GM18951 (cell line): ENCODE data around the gene CPZ.

ENCODE experiments used
- POLR2A ChIP-seq: IDR thresholded peaks from 4 replicates; pipeline ENCODE4 v1.6.1; 2011; ENCODE audit warnings: mild to moderate bottlenecking; ENCODE audit not compliant: insufficient read length, insufficient read depth; ENCODE audit errors: extremely low read depth
- in situ Hi-C: fragments of 300-500 bp; cut with MboI; formaldehyde crosslinking; loops from one replicate; pipeline ENCODE4 v1.12.0; 2022; ENCODE audit warnings: low sequenced_read_pairs, mixed read lengths, inconsistent platforms; ENCODE audit not compliant: unreplicated experiment

CPZ gene

GRCh38 chr4:8641256-8641655, 48.7 kb downstream of the CPZ start:
- in situ Hi-C loops: no loop called here
- no peak for TF ChIP-seq POLR2A

- TF ChIP-seq POLR2A: no peak
- in situ Hi-C loops: no loop called here
Measured at GRCh38 chr4:8641931-8642650, 49.5 kb downstream of the CPZ start.

GRCh38 chr4:8642651-8643321, 50.2 kb downstream of the CPZ start:
- no peak for TF ChIP-seq POLR2A
- in situ Hi-C loops: no loop called here

DNA sequence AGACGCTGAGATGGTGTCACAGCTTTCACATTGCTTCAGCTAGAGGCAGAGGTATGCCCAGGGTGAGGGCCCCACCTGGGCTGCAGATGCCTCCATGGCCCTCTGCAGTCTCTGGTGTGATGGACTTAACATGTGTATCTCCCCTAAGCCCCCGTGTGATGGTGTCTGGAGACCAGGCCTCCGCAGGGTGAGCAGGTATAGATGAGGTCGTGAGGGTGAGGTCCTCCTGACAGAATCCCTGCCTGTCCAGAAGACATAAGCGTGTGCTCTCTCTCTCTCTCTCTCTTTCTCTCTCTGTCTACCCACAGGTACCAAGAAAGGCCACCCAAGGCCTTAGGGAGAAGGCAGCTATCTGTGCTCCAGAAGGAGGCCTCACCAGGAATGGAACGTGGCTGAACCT, 50.9 kb downstream of the CPZ start:
- TF ChIP-seq POLR2A: no peak
- in situ Hi-C loops: no loop called here

GRCh38 chr4:8643986-8644385, 51.4 kb downstream of the CPZ start:
- no peak for TF ChIP-seq POLR2A
- in situ Hi-C loops: no loop called here

DNA sequence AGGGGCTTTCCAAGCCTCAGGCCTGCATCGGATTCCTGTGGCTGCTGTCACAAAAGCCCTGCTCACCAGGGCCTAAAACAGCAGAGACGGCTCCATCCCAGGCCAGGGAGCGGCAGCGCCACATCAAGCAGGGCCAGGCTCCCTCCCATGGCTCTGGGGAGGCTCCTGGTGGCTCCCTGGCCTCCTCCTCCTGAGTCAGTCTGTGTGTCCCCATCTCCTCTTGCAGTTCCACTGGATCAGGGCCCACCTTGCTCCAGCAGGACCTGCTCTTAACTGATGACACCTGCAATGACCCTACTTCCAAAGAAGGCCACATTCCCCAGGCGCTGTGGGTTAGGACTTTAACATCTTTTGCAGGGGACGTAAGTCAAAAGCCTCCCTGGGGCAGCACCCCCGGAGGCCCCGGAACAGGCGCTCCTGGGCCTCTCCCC, 51.9 kb downstream of the CPZ start:
- no peak for TF ChIP-seq POLR2A
- in situ Hi-C loops: no loop called here

- in situ Hi-C loops: no loop called here
Measured at GRCh38 chr4:8644966-8645752, 52.6 kb downstream of the CPZ start.

DNA sequence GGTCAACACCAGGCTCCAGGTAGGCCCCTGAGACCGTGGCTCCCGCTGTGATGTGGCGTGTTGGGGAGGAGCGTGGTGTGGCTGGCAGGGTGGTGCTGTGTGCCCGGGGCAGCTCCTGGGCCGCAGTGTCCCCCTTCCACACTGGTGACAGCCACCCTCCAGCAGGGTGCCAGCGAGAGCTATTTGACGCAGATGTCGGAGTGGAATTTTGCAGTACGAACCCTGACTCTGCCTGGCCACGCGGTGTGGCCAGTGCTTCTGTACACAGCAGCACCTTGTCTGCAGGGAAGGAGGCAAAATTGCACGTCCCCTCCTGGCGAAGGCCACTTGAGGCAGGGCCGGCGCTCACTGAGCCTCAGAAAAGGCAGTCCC, 53.2 kb downstream of the CPZ start:
- TF ChIP-seq POLR2A: no peak
- in situ Hi-C loops: no loop called here

More at GRCh38 chr4:8644966-8645752, 52.6 kb downstream of the CPZ start:
- no peak for TF ChIP-seq POLR2A

GRCh38 chr4:8646296-8647093, 53.9 kb downstream of the CPZ start:
- no peak for TF ChIP-seq POLR2A
- in situ Hi-C loops: no loop called here

DNA sequence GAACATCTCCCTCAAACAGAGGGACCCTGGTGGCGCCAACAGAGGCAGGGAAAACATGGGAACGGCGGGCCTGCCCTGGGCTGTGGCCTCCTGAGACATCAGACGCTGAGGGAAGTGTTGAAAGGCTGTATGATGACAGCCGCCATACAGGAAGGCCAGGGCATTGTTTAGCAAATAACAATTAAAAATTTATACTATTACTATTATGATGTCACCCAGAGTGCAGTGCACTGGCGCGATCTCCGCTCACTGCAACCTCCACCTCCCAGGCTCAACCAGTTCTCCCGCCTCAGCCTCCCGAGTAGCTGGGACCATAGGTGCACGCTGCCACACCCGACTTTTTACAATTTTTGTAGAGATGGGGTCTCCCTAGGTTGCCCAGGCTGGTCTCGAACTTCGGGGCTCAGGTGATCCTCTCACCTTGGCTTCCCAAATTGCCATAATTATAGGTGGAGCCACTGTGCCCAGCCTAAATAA, 54.6 kb downstream of the CPZ start:
- in situ Hi-C loops: no loop called here
- no peak for TF ChIP-seq POLR2A

DNA sequence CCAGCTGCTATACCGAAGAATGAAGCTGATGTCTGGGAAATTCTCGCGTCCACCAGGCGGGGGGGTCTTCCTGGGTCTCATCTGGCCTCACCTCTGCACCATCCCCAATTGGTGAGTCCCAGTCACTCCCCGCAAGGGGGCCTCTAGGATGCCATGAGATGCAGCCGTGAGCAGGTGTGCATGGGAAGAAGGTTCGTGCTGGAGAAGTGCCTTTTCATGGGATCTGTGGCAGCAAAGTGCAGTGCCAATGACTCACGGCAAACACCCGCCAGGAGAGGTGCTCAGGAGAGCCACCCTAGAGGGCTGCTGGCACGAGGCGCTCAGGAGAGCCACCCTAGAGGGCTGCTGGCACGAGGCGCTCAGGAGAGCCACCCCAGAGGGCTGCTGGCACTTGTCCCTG, 55.1 kb downstream of the CPZ start:
- TF ChIP-seq POLR2A: no peak
- in situ Hi-C loops: no loop called here

GRCh38 chr4:8648296-8648695, 55.7 kb downstream of the CPZ start:
- no peak for TF ChIP-seq POLR2A
- in situ Hi-C loops: no loop called here
